T-cell (primary cell): ENCODE results near the gene CNOT4. TPM values are rescaled to one million over a fixed set of nuclear protein-coding genes. Genes with fewer than 3 reads are reported as not detected.
A peak's percentile ranks its signal among the peaks of the same experiment; 100 is the strongest.

Source experiments
- ATAC-seq, 4 experiments: fragments of 200-7000 bp in 3 of 4; fragments of 150-1000 bp in 1 of 4; cut with Tn5 transposase; replicated peaks in 1 of 4; 1 replicate in 3 of 4; 2 replicates in 1 of 4; pipeline ENCODE4 v1.10.0; 2021; ENCODE audit warnings: moderate library complexity in 3 of 4, mild to moderate bottlenecking in 2 of 4, moderate number of reproducible peaks in 1 of 4
- CTCF ChIA-PET, 2 donors: fragments of 300-600 bp; sonication (Branson Sonifier 250); formaldehyde crosslinking; loops; one replicate each; lab custom pipeline; 2022; ENCODE audit warnings: antibody characterized with exemption in 2 of 2; lab: Charles Lee
- POLR2A ChIA-PET, 2 donors: fragments of 300-600 bp; sonication (Branson Sonifier 250); formaldehyde crosslinking; loops; one replicate each; lab custom pipeline; 2022; ENCODE audit warnings: antibody characterized with exemption in 2 of 2; lab: Charles Lee
- DNase-seq, 35 experiments: peaks; one replicate each; pipeline versions ENCODE4 v3.0.0 to v3.0.0-alpha.2; 2013 to 2023
- H3K27ac ChIP-seq: one replicate; pipeline ENCODE4 v1.5.1; 2013; ENCODE audit warnings: low read length
- H3K27me3 ChIP-seq, 2 experiments: replicated peaks in 1 of 2; 1 replicate in 1 of 2; 2 replicates in 1 of 2; pipeline versions ENCODE4 v1.6.1 to v1.7.0; 2013; ENCODE audit warnings: low read length in 1 of 2, mixed read lengths in 1 of 2; ENCODE audit not compliant: control insufficient read depth in 2 of 2, insufficient read depth in 2 of 2; ENCODE audit errors: extremely low read depth in 1 of 2
- H3K36me3 ChIP-seq, 2 donors: 1 replicate in 1 of 2; 2 replicates in 1 of 2; pipeline versions ENCODE4 v1.6.1 to v1.7.0; 2013; ENCODE audit warnings: low read length in 1 of 2; ENCODE audit not compliant: control insufficient read depth in 2 of 2, insufficient read depth in 1 of 2; ENCODE audit errors: extremely low read depth in 1 of 2
- H3K4me1 ChIP-seq, 2 experiments: 1 replicate in 1 of 2; 2 replicates in 1 of 2; pipeline versions ENCODE4 v1.6.1 to v1.7.0; 2013; ENCODE audit warnings: low read length in 2 of 2, mixed read lengths in 1 of 2; ENCODE audit not compliant: insufficient read depth in 2 of 2, control insufficient read depth in 1 of 2; ENCODE audit errors: extremely low read depth in 1 of 2
- H3K4me3 ChIP-seq, 2 donors: 1 replicate in 1 of 2; 2 replicates in 1 of 2; pipeline versions ENCODE4 v1.5.1 to v1.7.0; 2013; ENCODE audit warnings: mild to moderate bottlenecking in 2 of 2, low read length in 1 of 2, moderate library complexity in 1 of 2; ENCODE audit not compliant: control insufficient read depth in 1 of 2; ENCODE audit errors: extremely low read depth in 1 of 2
- H3K9me3 ChIP-seq: 2 replicates; pipeline ENCODE4 v1.7.0; 2013
- H3K27ac Mint-ChIP-seq, 2 donors: one replicate each; pipeline ENCODE4 v1.8.0; 2020 to 2021; ENCODE audit warnings: mild to moderate bottlenecking in 2 of 2, mixed read lengths in 2 of 2
- H3K27me3 Mint-ChIP-seq, 2 donors: one replicate each; pipeline ENCODE4 v1.8.0; 2021 to 2022; ENCODE audit warnings: mixed read lengths in 2 of 2
- H3K36me3 Mint-ChIP-seq: one replicate; pipeline ENCODE4 v1.8.0; 2021; ENCODE audit warnings: mixed read lengths
- H3K4me1 Mint-ChIP-seq, 3 donors: one replicate each; pipeline ENCODE4 v1.8.0; 2020 to 2022; ENCODE audit warnings: mixed read lengths in 3 of 3, mild to moderate bottlenecking in 1 of 3
- H3K4me3 Mint-ChIP-seq, 3 donors: one replicate each; pipeline ENCODE4 v1.8.0; 2020 to 2022; ENCODE audit warnings: mild to moderate bottlenecking in 3 of 3, mixed read lengths in 3 of 3, moderate library complexity in 3 of 3
- H3K9me3 Mint-ChIP-seq, 3 donors: one replicate each; pipeline ENCODE4 v1.8.0; 2020 to 2022; ENCODE audit warnings: mixed read lengths in 3 of 3
- WGBS: methylation state at CpG from one replicate; pipeline ENCODE4 v1.1.5; 2013; ENCODE audit warnings: missing lambda C conversion rate; ENCODE audit not compliant: insufficient coverage; 5-methylcytosine and 5-hydroxymethylcytosine counted together
- total RNA-seq, 35 experiments: library from RNA in 6 of 35; stranded (reverse) in 6 of 35; fragments of 120-200 nt in 1 of 35; gene quantifications; one replicate each; pipeline versions ENCODE4 v1.2.1 to v1.2.4 and lab custom pipeline; 2013 to 2026

Gene CNOT4
- 10 to 100 TPM; 29.4 to 36.8 (median 33.7) TPM for total RNA-seq
- total RNA-seq (2013), result 22.6 TPM
- 14.9 to 49.1 (median 34.8) reads per million in 29 experiments for total RNA-seq (lab: John Stamatoyannopoulos, UW)

GRCh38 chr7:135509839-135510591 lies at the start of gene CNOT4:
Gene CNOT4 (minus strand): TSS chr7:135510102. CDS start chr7:135438331, 71,771 bp downstream.
- Histone ChIP-seq H3K4me3 (peak within 1 kb of the TSS; percentile 75 to 87), H3K27me3 (no peaks in the 10 kb centered on the region), H3K36me3 (peaks cover 0 to 2% of the 10 kb centered on the region in 2 donors), H3K4me1 (peaks cover 15 to 21% of the 10 kb centered on the region in 2 experiments), H3K27ac (peak within 1 kb of the TSS; percentile 89), H3K9me3 (no peaks in the 10 kb centered on the region)
- Mint-ChIP-seq H3K4me3 (no peak within 1 kb of the TSS), H3K4me1 (peaks cover 3 to 17% (median 13%) of the 10 kb centered on the region in 3 donors), H3K9me3 (no peaks in the 10 kb centered on the region), H3K36me3 (no peaks in the 10 kb centered on the region), H3K27me3 (no peaks in the 10 kb centered on the region), H3K27ac (no peak within 1 kb of the TSS)
- ATAC-seq, result peak; percentile 96 to 98 (median 96)
- peak; percentile 92 to 99 (median 97) for DNase-seq
- CTCF ChIA-PET, result interaction anchor here (0.6 to 1.3 kb wide), 4 partner anchors 40 to 95 kb away, joined by 3 to 4 read pairs (median 3); partner anchors contain the start of gene NUP205 (in 1 of the 2)
- POLR2A ChIA-PET, result interaction anchor here in 1 of 2 donors (0.6 kb wide), 2 partner anchors 62 to 864 kb away, joined by 4 to 8 read pairs; no protein-coding TSS in a partner anchor
- WGBS, result under 1% methylated on average over 50 of the region's 55 CpGs

- peaks cover 3% of the 10 kb centered on the region for H3K36me3 Mint-ChIP-seq
These were observed 49.0 kb upstream of the CNOT4 start for GRCh38 chr7:135558881-135559280.

GRCh38 chr7:135558337-135558767 lies 48.5 kb upstream of the CNOT4 start:
- 0% methylated on average over 15 of the region's 16 CpGs for WGBS
- H3K9me3 Mint-ChIP-seq, result no peaks in the 10 kb centered on the region
- H3K4me1 Mint-ChIP-seq, result peaks cover 21 to 24% (median 23%) of the 10 kb centered on the region in 3 donors
- H3K27me3 Mint-ChIP-seq, result peaks cover 0 to 4% of the 10 kb centered on the region in 2 donors
- ChIA-PET POLR2A (interaction anchor here (0.6 to 1.0 kb wide), 2 partner anchors 164 to 1109 kb away, joined by 3 to 4 read pairs; no protein-coding TSS in a partner anchor), CTCF (interaction anchor here (0.6 to 1.6 kb wide), 11 partner anchors 12 to 436 kb away, joined by 3 to 6 read pairs (median 3); no protein-coding TSS in a partner anchor)
- Histone ChIP-seq H3K4me1 (peaks cover 8 to 11% of the 10 kb centered on the region in 2 experiments), H3K27ac (peak overlapping the region; percentile 99), H3K36me3 (no peaks in the 10 kb centered on the region), H3K27me3 (no peaks in the 10 kb centered on the region), H3K4me3 (peak overlapping the region; percentile 96), H3K9me3 (no peaks in the 10 kb centered on the region)
- ATAC-seq (peak; percentile 45 to 64 (median 53)), DNase-seq (peak; percentile 32 to 82 (median 55))
- peaks cover 3% of the 10 kb centered on the region for H3K36me3 Mint-ChIP-seq
- no peak overlapping the region for H3K27ac Mint-ChIP-seq
- no peak overlapping the region for H3K4me3 Mint-ChIP-seq

More at GRCh38 chr7:135558881-135559280, 49.0 kb upstream of the CNOT4 start:
- Histone ChIP-seq H3K9me3 (no peaks in the 10 kb centered on the region), H3K36me3 (no peaks in the 10 kb centered on the region), H3K4me1 (peaks cover 8 to 11% of the 10 kb centered on the region in 2 experiments), H3K4me3 (peak overlapping the region; percentile 96), H3K27ac (peak overlapping the region; percentile 99), H3K27me3 (no peaks in the 10 kb centered on the region)
- Mint-ChIP-seq H3K4me1 (peaks cover 21 to 27% (median 23%) of the 10 kb centered on the region in 3 donors), H3K4me3 (no peak overlapping the region), H3K27ac (no peak overlapping the region), H3K9me3 (no peaks in the 10 kb centered on the region), H3K27me3 (peaks cover 0 to 4% of the 10 kb centered on the region in 2 donors)
- ATAC-seq, result no peak
- ChIA-PET POLR2A (interaction anchor here in 1 of 2 donors (0.6 kb wide), 1 partner anchor 1110 kb away, joined by 4 read pairs; no protein-coding TSS in a partner anchor), CTCF (interaction anchor here (0.6 to 1.6 kb wide), 7 partner anchors 11 to 285 kb away, joined by 3 to 6 read pairs (median 3); no protein-coding TSS in a partner anchor)
- WGBS, result no CpG with 5 or more reads among the region's 5 CpGs
- DNase-seq, result no peak

GRCh38 chr7:135557455-135558336 lies 47.8 kb upstream of the CNOT4 start, which contains the start of gene NUP205:
Gene NUP205 (plus strand): TSS chr7:135557917. CDS start chr7:135557945, 28 bp downstream.
- DNase-seq (peak; percentile 56 to 91 (median 71)), ATAC-seq (peak; percentile 86 to 95 (median 90))
- Histone ChIP-seq H3K36me3 (no peaks in the 10 kb centered on the region), H3K27ac (peak within 1 kb of the TSS; percentile 99), H3K4me3 (peak within 1 kb of the TSS; percentile 96), H3K27me3 (no peaks in the 10 kb centered on the region), H3K9me3 (no peaks in the 10 kb centered on the region), H3K4me1 (peaks cover 8 to 11% of the 10 kb centered on the region in 2 experiments)
- POLR2A ChIA-PET, result interaction anchor here in 1 of 2 donors (1.0 kb wide), 1 partner anchor 163 kb away, joined by 3 read pairs; no protein-coding TSS in a partner anchor
- WGBS, result under 1% methylated on average over 27 of the region's 38 CpGs
- Mint-ChIP-seq H3K4me3 (peak within 1 kb of the TSS in 2 of 3 donors; percentile 17 to 31), H3K9me3 (no peaks in the 10 kb centered on the region), H3K4me1 (peaks cover 17 to 19% (median 18%) of the 10 kb centered on the region in 3 donors), H3K27me3 (peaks cover 0 to 4% of the 10 kb centered on the region in 2 donors), H3K36me3 (peaks cover under 1% of the 10 kb centered on the region), H3K27ac (peak within 1 kb of the TSS; percentile 45 to 83)
- CTCF ChIA-PET, result interaction anchor here (0.5 to 1.6 kb wide), 11 partner anchors 12 to 436 kb away, joined by 3 to 6 read pairs (median 4); no protein-coding TSS in a partner anchor

- no peaks in the 10 kb centered on the region for H3K9me3 ChIP-seq
- DNase-seq, result no peak
- CTCF ChIA-PET, result interaction anchor here (0.5 to 1.0 kb wide), 3 partner anchors 33 to 109 kb away, joined by 3 to 5 read pairs (median 5); partner anchors contain the start of gene STMP1 (in 1 of the 2)
- no peak overlapping the region for H3K4me3 Mint-ChIP-seq
- no peaks in the 10 kb centered on the region for H3K36me3 Mint-ChIP-seq
- H3K27ac Mint-ChIP-seq, result no peak overlapping the region
- WGBS, result 100% methylated on average over 1 of the region's 3 CpGs
- POLR2A ChIA-PET, result interaction anchor here in 1 of 2 donors (0.8 kb wide), 1 partner anchor 13 kb away, joined by 7 read pairs; no protein-coding TSS in a partner anchor
- peaks cover 2 to 4% of the 10 kb centered on the region in 2 experiments for H3K4me1 ChIP-seq
- ATAC-seq, result no peak
- peaks cover 4 to 18% of the 10 kb centered on the region in 2 donors for H3K27me3 Mint-ChIP-seq
- H3K27me3 ChIP-seq, result no peaks in the 10 kb centered on the region
- no peaks in the 10 kb centered on the region for H3K36me3 ChIP-seq
- H3K4me1 Mint-ChIP-seq, result no peaks in the 10 kb centered on the region
- H3K27ac ChIP-seq, result no peak overlapping the region
- H3K9me3 Mint-ChIP-seq, result no peaks in the 10 kb centered on the region
- H3K4me3 ChIP-seq, result no peak overlapping the region
These were observed 43.4 kb upstream of the CNOT4 start for GRCh38 chr7:135553346-135553745.
